Liver (tissue), 9 donors: ENCODE data around the gene MAPK11. TPM values are rescaled to one million over a fixed set of nuclear protein-coding genes. Genes with fewer than 3 reads are reported as not detected.

ENCODE experiments used
- DNase-seq: peaks from one replicate; pipeline ENCODE4 v3.0.0-alpha.2; 2017; ENCODE audit warnings: low spot score
- H3K27ac ChIP-seq, 2 donors: one replicate each; pipeline ENCODE4 v1.7.0; 2013; ENCODE audit warnings: inconsistent platforms in 2 of 2, low read length in 2 of 2, control low read depth in 1 of 2, low read depth in 1 of 2, mild to moderate bottlenecking in 1 of 2
- H3K27me3 ChIP-seq, 4 donors: one replicate each; pipeline versions ENCODE4 v1.6.1 to v1.7.0; 2013; ENCODE audit warnings: low read length in 3 of 4, inconsistent platforms in 1 of 4, mild to moderate bottlenecking in 1 of 4, moderate library complexity in 1 of 4; ENCODE audit not compliant: control insufficient read depth in 4 of 4, insufficient read depth in 4 of 4
- H3K36me3 ChIP-seq, 4 donors: one replicate each; pipeline versions ENCODE4 v1.6.1 to v1.7.0; 2013; ENCODE audit warnings: low read length in 3 of 4, mild to moderate bottlenecking in 3 of 4, low read depth in 1 of 4, moderate library complexity in 1 of 4; ENCODE audit not compliant: control insufficient read depth in 4 of 4, insufficient read depth in 3 of 4
- H3K4me1 ChIP-seq, 4 donors: one replicate each; pipeline versions ENCODE4 v1.6.1 to v1.7.0; 2013; ENCODE audit warnings: low read length in 3 of 4, mild to moderate bottlenecking in 3 of 4, moderate library complexity in 1 of 4; ENCODE audit not compliant: control insufficient read depth in 4 of 4, insufficient read depth in 4 of 4
- H3K4me3 ChIP-seq, 3 donors: one replicate each; pipeline versions ENCODE4 v1.6.1 to v1.7.0; 2013; ENCODE audit warnings: low read length in 3 of 3, control low read depth in 1 of 3, low read depth in 1 of 3, mild to moderate bottlenecking in 1 of 3
- H3K9ac ChIP-seq, 2 donors: one replicate each; pipeline ENCODE4 v1.7.0; 2013; ENCODE audit warnings: low read length in 2 of 2, mild to moderate bottlenecking in 2 of 2, moderate library complexity in 2 of 2, control low read depth in 1 of 2, low read depth in 1 of 2
- H3K9me3 ChIP-seq, 4 donors: one replicate each; pipeline versions ENCODE4 v1.6.1 to v1.7.0; 2013; ENCODE audit warnings: low read length in 3 of 4; ENCODE audit not compliant: control insufficient read depth in 4 of 4
- ATF3 ChIP-seq: IDR thresholded peaks from 2 replicates; pipeline ENCODE4 v1.6.1; 2016; ENCODE audit warnings: antibody characterized with exemption
- EGR1 ChIP-seq, 2 donors: IDR thresholded peaks; 2 replicates each; pipeline ENCODE4 v1.6.1; 2016 to 2018; ENCODE audit warnings: antibody characterized with exemption in 2 of 2, low read depth in 2 of 2
- FOXA1 ChIP-seq: IDR thresholded peaks from 2 replicates; pipeline ENCODE4 v1.6.1; 2016; ENCODE audit warnings: antibody characterized with exemption
- FOXA2 ChIP-seq: IDR thresholded peaks from 2 replicates; pipeline ENCODE4 v1.6.1; 2016; ENCODE audit warnings: antibody characterized with exemption
- GABPA ChIP-seq, 2 donors: IDR thresholded peaks in 1 of 2; conservative IDR thresholded peaks in 1 of 2; 2 replicates each; pipeline ENCODE4 v1.6.1; 2016; ENCODE audit warnings: antibody characterized with exemption in 2 of 2, mild to moderate bottlenecking in 1 of 2, moderate library complexity in 1 of 2
- MAX ChIP-seq: IDR thresholded peaks from 2 replicates; pipeline ENCODE4 v1.6.1; 2016; ENCODE audit warnings: antibody characterized with exemption
- NR2F2 ChIP-seq: IDR thresholded peaks from 2 replicates; pipeline ENCODE4 v1.6.1; 2016; ENCODE audit warnings: antibody characterized with exemption
- REST ChIP-seq: IDR thresholded peaks from 2 replicates; pipeline ENCODE4 v1.6.1; 2016; ENCODE audit warnings: antibody characterized with exemption, mild to moderate bottlenecking
- SP1 ChIP-seq: IDR thresholded peaks from 2 replicates; pipeline ENCODE4 v1.6.1; 2018; ENCODE audit warnings: antibody characterized with exemption, mild to moderate bottlenecking
- TAF1 ChIP-seq: conservative IDR thresholded peaks from 2 replicates; pipeline ENCODE4 v1.6.1; 2016; ENCODE audit warnings: antibody characterized with exemption, mild to moderate bottlenecking
- YY1 ChIP-seq: IDR thresholded peaks from 2 replicates; pipeline ENCODE4 v1.6.1; 2016; ENCODE audit warnings: antibody characterized with exemption, mild to moderate bottlenecking
- WGBS: extraction: QIAGEN DNeasy Blood & Tissue Kit; methylation state at CpG from one replicate; pipeline ENCODE4 v1.1.7; 2013; 5-methylcytosine and 5-hydroxymethylcytosine counted together
- polyA plus RNA-seq, 2 donors: library from polyadenylated mRNA; stranded (reverse) in 1 of 2; unstranded in 1 of 2; fragments of 200-250 nt in 1 of 2; fragments of >200 nt in 1 of 2; fragmentation: Nextera tagmentation in 1 of 2; extraction: Ambion mirVana in 1 of 2; gene quantifications; one replicate each; pipeline versions ENCODE4 v1.2.1 to v1.2.3, GENCODE V29; 2013 to 2015
- total RNA-seq, 2 donors: library from RNA; depleted of rRNA; stranded (reverse); fragments of >200 nt; gene quantifications; one replicate each; pipeline ENCODE4 v1.2.3, GENCODE V29; 2014
- TF ChIP-seq, protein P1 (sequence below): fragments of 150-350 bp; IDR thresholded peaks from 2 replicates; pipeline ENCODE4 v1.5.1; 2017; ENCODE audit warnings: improper control_type of control experiment, low read depth, low read length; ENCODE audit not compliant: missing input control
- TF ChIP-seq, protein P2 (sequence below): IDR thresholded peaks from 2 replicates; pipeline ENCODE4 v1.6.1; 2016; ENCODE audit warnings: antibody characterized with exemption
- donor health status: healthy.
- donor health status: healthy.
- donor health status: healthy.
- donor health status: healthy.
- donor health status: healthy.

Gene MAPK11
- total and polyA plus RNA-seq, 4 donors, result 0.65 to 2.0 (median 1.0) TPM

DNA sequence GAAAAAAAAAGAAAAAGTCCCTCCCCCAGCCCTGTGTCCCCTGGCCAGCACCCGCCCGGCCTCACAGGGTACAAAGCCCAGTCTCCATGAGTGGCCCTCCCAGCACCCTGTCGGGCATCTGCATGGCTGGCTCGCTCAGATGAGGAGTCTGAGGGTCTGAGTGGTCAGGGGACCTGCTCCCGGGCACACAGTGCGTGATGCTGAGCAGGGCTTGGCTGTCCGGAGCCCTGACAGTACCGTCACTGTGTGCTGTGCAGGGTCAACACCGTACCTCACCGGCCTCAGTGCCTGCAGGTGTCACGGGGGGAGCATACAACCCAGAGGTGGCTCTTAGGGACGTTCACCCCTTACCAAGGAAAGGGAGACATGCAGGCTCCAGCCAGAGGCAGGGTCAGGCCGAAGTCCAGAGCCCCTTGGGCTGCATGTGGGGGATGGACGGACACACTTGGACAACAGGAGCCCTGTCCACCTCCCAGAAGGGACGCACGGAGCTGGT is 40.8 kb upstream of the MAPK11 start (continued):
- TF ChIP-seq, protein P1, sequence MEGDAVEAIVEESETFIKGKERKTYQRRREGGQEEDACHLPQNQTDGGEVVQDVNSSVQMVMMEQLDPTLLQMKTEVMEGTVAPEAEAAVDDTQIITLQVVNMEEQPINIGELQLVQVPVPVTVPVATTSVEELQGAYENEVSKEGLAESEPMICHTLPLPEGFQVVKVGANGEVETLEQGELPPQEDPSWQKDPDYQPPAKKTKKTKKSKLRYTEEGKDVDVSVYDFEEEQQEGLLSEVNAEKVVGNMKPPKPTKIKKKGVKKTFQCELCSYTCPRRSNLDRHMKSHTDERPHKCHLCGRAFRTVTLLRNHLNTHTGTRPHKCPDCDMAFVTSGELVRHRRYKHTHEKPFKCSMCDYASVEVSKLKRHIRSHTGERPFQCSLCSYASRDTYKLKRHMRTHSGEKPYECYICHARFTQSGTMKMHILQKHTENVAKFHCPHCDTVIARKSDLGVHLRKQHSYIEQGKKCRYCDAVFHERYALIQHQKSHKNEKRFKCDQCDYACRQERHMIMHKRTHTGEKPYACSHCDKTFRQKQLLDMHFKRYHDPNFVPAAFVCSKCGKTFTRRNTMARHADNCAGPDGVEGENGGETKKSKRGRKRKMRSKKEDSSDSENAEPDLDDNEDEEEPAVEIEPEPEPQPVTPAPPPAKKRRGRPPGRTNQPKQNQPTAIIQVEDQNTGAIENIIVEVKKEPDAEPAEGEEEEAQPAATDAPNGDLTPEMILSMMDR, result no peak
- no peak for TF ChIP-seq FOXA1

GRCh38 chr22:50310031-50310722 is 40.0 kb upstream of the MAPK11 start:
- TF ChIP-seq FOXA1, result no peak
- TF ChIP-seq, protein P1, result no peak
- no peak for TF ChIP-seq NR2F2
- TF ChIP-seq ATF3, result no peak
- TF ChIP-seq, protein P2, sequence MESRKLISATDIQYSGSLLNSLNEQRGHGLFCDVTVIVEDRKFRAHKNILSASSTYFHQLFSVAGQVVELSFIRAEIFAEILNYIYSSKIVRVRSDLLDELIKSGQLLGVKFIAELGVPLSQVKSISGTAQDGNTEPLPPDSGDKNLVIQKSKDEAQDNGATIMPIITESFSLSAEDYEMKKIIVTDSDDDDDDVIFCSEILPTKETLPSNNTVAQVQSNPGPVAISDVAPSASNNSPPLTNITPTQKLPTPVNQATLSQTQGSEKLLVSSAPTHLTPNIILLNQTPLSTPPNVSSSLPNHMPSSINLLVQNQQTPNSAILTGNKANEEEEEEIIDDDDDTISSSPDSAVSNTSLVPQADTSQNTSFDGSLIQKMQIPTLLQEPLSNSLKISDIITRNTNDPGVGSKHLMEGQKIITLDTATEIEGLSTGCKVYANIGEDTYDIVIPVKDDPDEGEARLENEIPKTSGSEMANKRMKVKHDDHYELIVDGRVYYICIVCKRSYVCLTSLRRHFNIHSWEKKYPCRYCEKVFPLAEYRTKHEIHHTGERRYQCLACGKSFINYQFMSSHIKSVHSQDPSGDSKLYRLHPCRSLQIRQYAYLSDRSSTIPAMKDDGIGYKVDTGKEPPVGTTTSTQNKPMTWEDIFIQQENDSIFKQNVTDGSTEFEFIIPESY, result no peak
- no peak for TF ChIP-seq GABPA (IDR thresholded peaks at IDR 0.05 in 1 of 2, conservative IDR thresholded peaks at IDR 0.05 in 1 of 2)
- no peak for TF ChIP-seq FOXA2
- TF ChIP-seq MAX, result no peak
- no peak for TF ChIP-seq TAF1
- TF ChIP-seq SP1, result no peak
- no peak for TF ChIP-seq EGR1 (IDR thresholded peaks at IDR 0.05; ENCODE audit: low read depth in 2 of 2)
- TF ChIP-seq YY1, result no peak
- TF ChIP-seq REST, result no peak
- Histone ChIP-seq H3K4me3 (no peak overlapping the region), H3K27me3 (no peaks in the 10 kb centered on the region), H3K4me1 (peaks cover 0 to 31% (median 12%) of the 10 kb centered on the region in 4 donors), H3K9ac (no peak overlapping the region), H3K36me3 (no peaks in the 10 kb centered on the region), H3K9me3 (no peaks in the 10 kb centered on the region), H3K27ac (no peak overlapping the region)
- WGBS, result 92% methylated on average over 21 of the region's 21 CpGs
- DNase-seq, result no peak
